ENCODE results near the gene HTR2B.

HTR2B gene

DNA sequence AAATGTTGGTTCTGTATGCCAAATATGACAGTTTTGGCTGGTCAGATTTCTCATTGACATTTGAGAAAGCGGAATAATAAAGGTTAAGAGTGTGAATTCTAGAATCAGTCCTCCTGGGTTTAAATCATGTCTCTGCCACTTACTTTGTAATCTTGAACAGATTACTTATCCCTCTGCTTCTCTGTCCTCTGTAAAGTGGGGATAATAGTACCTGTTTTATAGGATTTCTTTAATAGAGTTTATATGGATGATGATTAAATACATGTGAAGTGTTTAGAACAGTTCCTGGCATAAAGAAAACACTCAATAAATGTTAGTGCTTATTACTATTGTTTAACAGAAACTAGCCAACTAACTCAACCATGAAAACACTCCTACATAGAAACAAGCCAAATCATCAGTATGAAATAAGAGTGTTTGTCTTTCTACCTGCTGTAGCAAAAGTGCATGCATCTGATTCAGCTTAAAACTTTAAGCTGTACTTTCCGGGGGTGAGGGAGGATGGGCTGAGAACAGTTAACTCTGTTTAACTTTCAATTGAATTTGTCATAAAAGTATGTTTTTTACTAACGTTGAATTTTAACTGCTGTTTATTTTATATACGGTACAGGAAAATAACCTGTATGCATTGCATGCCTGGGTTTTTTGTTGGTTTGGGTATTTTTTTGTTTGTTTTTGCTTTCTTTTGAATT, 6.8 kb downstream of the HTR2B start:
- TF ChIP-seq SIN3A (IDR thresholded peaks at IDR 0.05; ENCODE audit: borderline replicate concordance, insufficient read depth, low read length), result no peak
- no peak for TF ChIP-seq POLR2AphosphoS5 (IDR thresholded peaks at IDR 0.05; ENCODE audit: low read depth, low read length)
- no peak for TF ChIP-seq TAF1 (IDR thresholded peaks at IDR 0.05; ENCODE audit: borderline replicate concordance, insufficient read depth, low read length)
- no peak for TF ChIP-seq FOXP2 (optimal IDR thresholded peaks at IDR 0.05; ENCODE audit: borderline replicate concordance, extremely low read depth, extremely low read length, insufficient read depth)

GRCh38 chr2:231117148-231117547, 7.7 kb downstream of the HTR2B start:
- no peak for TF ChIP-seq SIN3A (IDR thresholded peaks at IDR 0.05; ENCODE audit: borderline replicate concordance, insufficient read depth, low read length)
- no peak for TF ChIP-seq POLR2AphosphoS5 (IDR thresholded peaks at IDR 0.05; ENCODE audit: low read depth, low read length)
- TF ChIP-seq, protein P1, sequence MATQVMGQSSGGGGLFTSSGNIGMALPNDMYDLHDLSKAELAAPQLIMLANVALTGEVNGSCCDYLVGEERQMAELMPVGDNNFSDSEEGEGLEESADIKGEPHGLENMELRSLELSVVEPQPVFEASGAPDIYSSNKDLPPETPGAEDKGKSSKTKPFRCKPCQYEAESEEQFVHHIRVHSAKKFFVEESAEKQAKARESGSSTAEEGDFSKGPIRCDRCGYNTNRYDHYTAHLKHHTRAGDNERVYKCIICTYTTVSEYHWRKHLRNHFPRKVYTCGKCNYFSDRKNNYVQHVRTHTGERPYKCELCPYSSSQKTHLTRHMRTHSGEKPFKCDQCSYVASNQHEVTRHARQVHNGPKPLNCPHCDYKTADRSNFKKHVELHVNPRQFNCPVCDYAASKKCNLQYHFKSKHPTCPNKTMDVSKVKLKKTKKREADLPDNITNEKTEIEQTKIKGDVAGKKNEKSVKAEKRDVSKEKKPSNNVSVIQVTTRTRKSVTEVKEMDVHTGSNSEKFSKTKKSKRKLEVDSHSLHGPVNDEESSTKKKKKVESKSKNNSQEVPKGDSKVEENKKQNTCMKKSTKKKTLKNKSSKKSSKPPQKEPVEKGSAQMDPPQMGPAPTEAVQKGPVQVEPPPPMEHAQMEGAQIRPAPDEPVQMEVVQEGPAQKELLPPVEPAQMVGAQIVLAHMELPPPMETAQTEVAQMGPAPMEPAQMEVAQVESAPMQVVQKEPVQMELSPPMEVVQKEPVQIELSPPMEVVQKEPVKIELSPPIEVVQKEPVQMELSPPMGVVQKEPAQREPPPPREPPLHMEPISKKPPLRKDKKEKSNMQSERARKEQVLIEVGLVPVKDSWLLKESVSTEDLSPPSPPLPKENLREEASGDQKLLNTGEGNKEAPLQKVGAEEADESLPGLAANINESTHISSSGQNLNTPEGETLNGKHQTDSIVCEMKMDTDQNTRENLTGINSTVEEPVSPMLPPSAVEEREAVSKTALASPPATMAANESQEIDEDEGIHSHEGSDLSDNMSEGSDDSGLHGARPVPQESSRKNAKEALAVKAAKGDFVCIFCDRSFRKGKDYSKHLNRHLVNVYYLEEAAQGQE (IDR thresholded peaks at IDR 0.05; ENCODE audit: insufficient read depth in 1 of 2, low read depth in 2 of 2, low read length in 2 of 2), result no peak
- TF ChIP-seq FOXP2 (optimal IDR thresholded peaks at IDR 0.05; ENCODE audit: borderline replicate concordance, extremely low read depth, extremely low read length, insufficient read depth), result no peak
- no peak for TF ChIP-seq TAF1 (IDR thresholded peaks at IDR 0.05; ENCODE audit: borderline replicate concordance, insufficient read depth, low read length)

GRCh38 chr2:231115651-231116050, 9.2 kb downstream of the HTR2B start:
- TF ChIP-seq POLR2AphosphoS5 (IDR thresholded peaks at IDR 0.05; ENCODE audit: low read depth, low read length) (no peak), FOXP2 (optimal IDR thresholded peaks at IDR 0.05; ENCODE audit: borderline replicate concordance, extremely low read depth, extremely low read length, insufficient read depth) (no peak), SIN3A (IDR thresholded peaks at IDR 0.05; ENCODE audit: borderline replicate concordance, insufficient read depth, low read length) (no peak), TAF1 (IDR thresholded peaks at IDR 0.05; ENCODE audit: borderline replicate concordance, insufficient read depth, low read length) (no peak)
- TF ChIP-seq, protein P1 (IDR thresholded peaks at IDR 0.05; ENCODE audit: insufficient read depth in 1 of 2, low read depth in 2 of 2, low read length in 2 of 2), result no peak

DNA sequence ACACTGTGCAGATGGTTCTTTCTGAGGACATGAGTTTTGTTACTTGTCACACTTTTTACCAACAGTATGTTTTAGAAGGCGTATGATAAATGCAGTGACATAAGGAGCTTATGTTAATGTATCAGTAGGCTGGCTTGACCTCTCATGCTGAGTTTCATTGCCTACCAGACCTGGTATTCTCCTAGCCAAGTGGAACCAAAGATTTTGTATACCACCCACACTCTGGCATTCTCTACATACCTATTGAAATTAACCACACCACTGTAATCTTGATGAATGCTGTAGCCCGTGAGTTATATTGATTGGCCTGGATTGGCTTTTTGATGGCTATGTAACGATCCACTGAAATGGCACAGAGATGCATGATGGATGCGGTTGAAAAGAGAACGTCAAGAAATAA, 11.4 kb downstream of the HTR2B start:
- TF ChIP-seq FOXP2 (optimal IDR thresholded peaks at IDR 0.05; ENCODE audit: borderline replicate concordance, extremely low read depth, extremely low read length, insufficient read depth), result no peak
- no peak for TF ChIP-seq TAF1 (IDR thresholded peaks at IDR 0.05; ENCODE audit: borderline replicate concordance, insufficient read depth, low read length)
- no peak for TF ChIP-seq SIN3A (IDR thresholded peaks at IDR 0.05; ENCODE audit: borderline replicate concordance, insufficient read depth, low read length)
- TF ChIP-seq, protein P1 (IDR thresholded peaks at IDR 0.05; ENCODE audit: insufficient read depth in 1 of 2, low read depth in 2 of 2, low read length in 2 of 2), result no peak
- TF ChIP-seq POLR2AphosphoS5 (IDR thresholded peaks at IDR 0.05; ENCODE audit: low read depth, low read length), result no peak

- TF ChIP-seq FOXP2 (optimal IDR thresholded peaks at IDR 0.05; ENCODE audit: borderline replicate concordance, extremely low read depth, extremely low read length, insufficient read depth) (no peak), TAF1 (IDR thresholded peaks at IDR 0.05; ENCODE audit: borderline replicate concordance, insufficient read depth, low read length) (no peak), SIN3A (IDR thresholded peaks at IDR 0.05; ENCODE audit: borderline replicate concordance, insufficient read depth, low read length) (no peak), POLR2AphosphoS5 (IDR thresholded peaks at IDR 0.05; ENCODE audit: low read depth, low read length) (no peak)
- TF ChIP-seq, protein P1 (IDR thresholded peaks at IDR 0.05; ENCODE audit: insufficient read depth in 1 of 2, low read depth in 2 of 2, low read length in 2 of 2), result no peak
Measured at GRCh38 chr2:231111987-231112386, 12.9 kb downstream of the HTR2B start.

All from PFSK-1 (cell line).